ENCODE data around the gene CD84. TPM values are rescaled to one million over a fixed set of nuclear protein-coding genes. Genes with fewer than 3 reads are reported as not detected.
"Not testable (repeated sequence)": the region's sequence is repeated elsewhere in the genome, so short reads cannot be mapped to it uniquely, and the experiment has no call there.

Gene CD84
- total RNA-seq, 3 donors from 2014 or later (not counting 1 experiment from before 2014, with no cell fraction given): 11.1 to 56.7 (median 12.9) TPM

DNA sequence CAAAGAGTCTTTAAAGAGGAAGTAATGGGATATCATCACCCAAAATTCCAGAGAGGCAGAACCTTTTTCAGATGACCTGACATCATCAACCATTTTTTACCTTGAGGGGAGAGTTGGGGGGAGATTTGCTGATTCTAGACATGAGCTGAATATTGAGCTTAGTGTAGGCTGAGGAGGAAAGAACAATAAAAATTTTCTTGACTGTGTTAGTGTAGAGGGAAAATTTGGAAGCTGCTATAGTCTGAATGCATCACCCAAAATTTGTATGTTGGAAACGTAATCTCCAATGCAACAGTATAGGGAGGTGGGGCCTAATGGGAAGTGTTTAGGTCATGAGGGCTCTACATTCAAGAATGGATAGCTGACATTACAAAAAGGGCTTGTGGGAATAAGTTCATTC, 17.8 kb upstream of the CD84 start:
- 93% methylated on average over 1 of the region's 1 CpG for WGBS (ENCODE audit: insufficient coverage)
- peaks cover 0 to 2% of the 10 kb centered on the region in 2 donors for H3K27me3 Mint-ChIP-seq (ENCODE audit: low read depth in 2 of 2)
- ATAC-seq (no peak), DNase-seq (no peak)
- intact Hi-C loops (cut with micrococcal nuclease): no loop called here
- no peak overlapping the region for H3K27ac Mint-ChIP-seq
- Histone ChIP-seq H3K4me3 (ENCODE audit: low read length) (no peak overlapping the region), H3K36me3 (ENCODE audit: control insufficient read depth, insufficient read depth, low read length) (no peaks in the 10 kb centered on the region), H3K27me3 (ENCODE audit: control insufficient read depth, insufficient read depth, low read length) (no peaks in the 10 kb centered on the region), H3K4me1 (ENCODE audit: control insufficient read depth, insufficient read depth, low read length) (no peaks in the 10 kb centered on the region), H3K27ac (ENCODE audit: low read length) (no peak overlapping the region), H3K9me3 (ENCODE audit: control insufficient read depth, insufficient read depth, low read length) (no peaks in the 10 kb centered on the region)
- no peak overlapping the region for H3K4me3 Mint-ChIP-seq
- peaks cover 28% of the 10 kb centered on the region for H3K36me3 Mint-ChIP-seq
- H3K4me1 Mint-ChIP-seq: no peaks in the 10 kb centered on the region
- H3K9me3 Mint-ChIP-seq: peaks cover 5 to 9% of the 10 kb centered on the region in 2 donors
- TF ChIP-seq, protein P1, sequence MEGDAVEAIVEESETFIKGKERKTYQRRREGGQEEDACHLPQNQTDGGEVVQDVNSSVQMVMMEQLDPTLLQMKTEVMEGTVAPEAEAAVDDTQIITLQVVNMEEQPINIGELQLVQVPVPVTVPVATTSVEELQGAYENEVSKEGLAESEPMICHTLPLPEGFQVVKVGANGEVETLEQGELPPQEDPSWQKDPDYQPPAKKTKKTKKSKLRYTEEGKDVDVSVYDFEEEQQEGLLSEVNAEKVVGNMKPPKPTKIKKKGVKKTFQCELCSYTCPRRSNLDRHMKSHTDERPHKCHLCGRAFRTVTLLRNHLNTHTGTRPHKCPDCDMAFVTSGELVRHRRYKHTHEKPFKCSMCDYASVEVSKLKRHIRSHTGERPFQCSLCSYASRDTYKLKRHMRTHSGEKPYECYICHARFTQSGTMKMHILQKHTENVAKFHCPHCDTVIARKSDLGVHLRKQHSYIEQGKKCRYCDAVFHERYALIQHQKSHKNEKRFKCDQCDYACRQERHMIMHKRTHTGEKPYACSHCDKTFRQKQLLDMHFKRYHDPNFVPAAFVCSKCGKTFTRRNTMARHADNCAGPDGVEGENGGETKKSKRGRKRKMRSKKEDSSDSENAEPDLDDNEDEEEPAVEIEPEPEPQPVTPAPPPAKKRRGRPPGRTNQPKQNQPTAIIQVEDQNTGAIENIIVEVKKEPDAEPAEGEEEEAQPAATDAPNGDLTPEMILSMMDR (IDR thresholded peaks at IDR 0.05): no peak

DNA sequence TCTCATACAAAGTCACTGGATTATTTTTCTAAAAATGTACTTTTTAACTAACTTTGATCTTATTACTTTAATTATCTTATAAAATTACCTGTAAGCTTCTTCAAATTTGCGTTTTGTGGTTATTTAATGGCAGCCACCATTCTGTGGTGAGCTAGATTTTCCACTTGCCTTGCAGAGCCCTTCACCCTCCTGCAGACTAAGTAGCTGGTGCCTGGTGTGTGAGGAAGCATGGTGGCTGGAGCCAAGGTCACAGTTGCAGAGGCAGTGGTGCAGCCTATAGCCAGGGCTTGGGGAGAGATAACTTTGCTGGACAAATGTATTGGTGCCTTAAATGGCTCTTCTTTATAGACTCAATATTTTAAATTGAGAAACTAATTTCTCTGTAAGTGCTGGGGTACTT, 11.2 kb upstream of the CD84 start:
- Mint-ChIP-seq H3K4me1 (no peaks in the 10 kb centered on the region), H3K27me3 (ENCODE audit: low read depth in 2 of 2) (peaks cover 0 to 2% of the 10 kb centered on the region in 2 donors), H3K9me3 (peaks cover 3 to 6% of the 10 kb centered on the region in 2 donors), H3K4me3 (no peak overlapping the region), H3K36me3 (peaks cover 17% of the 10 kb centered on the region), H3K27ac (no peak overlapping the region)
- Histone ChIP-seq H3K27ac (ENCODE audit: low read length) (no peak overlapping the region), H3K36me3 (ENCODE audit: control insufficient read depth, insufficient read depth, low read length) (no peaks in the 10 kb centered on the region), H3K4me1 (ENCODE audit: control insufficient read depth, insufficient read depth, low read length) (no peaks in the 10 kb centered on the region), H3K9me3 (ENCODE audit: control insufficient read depth, insufficient read depth, low read length) (no peaks in the 10 kb centered on the region), H3K4me3 (ENCODE audit: low read length) (no peak overlapping the region), H3K27me3 (ENCODE audit: control insufficient read depth, insufficient read depth, low read length) (no peaks in the 10 kb centered on the region)
- no peak for DNase-seq
- WGBS (ENCODE audit: insufficient coverage): no CpG with 5 or more reads among the region's 1 CpG
- intact Hi-C loops (cut with micrococcal nuclease): no loop called here
- TF ChIP-seq, protein P1 (IDR thresholded peaks at IDR 0.05): no peak
- no peak for ATAC-seq

DNA sequence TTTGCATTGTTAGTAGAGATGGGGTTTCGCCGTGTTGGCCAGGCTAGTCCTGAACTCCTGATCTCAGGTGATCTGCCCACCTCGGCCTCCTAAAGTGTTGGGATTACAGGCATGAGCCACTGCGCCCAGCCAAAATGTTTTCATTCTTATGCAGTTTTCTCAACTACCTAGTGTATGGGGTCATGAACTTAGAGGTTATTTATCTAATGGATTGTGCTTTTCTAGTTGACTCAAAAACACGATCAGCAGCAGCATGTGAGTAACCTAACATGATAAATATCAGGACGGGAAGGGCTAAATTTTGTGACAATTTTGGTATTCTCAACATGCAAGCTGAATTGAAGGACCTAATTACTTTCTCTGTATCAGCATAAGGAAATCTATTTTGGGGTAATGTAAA, 9.2 kb upstream of the CD84 start:
- Mint-ChIP-seq H3K4me1 (no peaks in the 10 kb centered on the region), H3K4me3 (no peak overlapping the region), H3K9me3 (no peaks in the 10 kb centered on the region), H3K27me3 (ENCODE audit: low read depth in 2 of 2) (no peaks in the 10 kb centered on the region), H3K27ac (no peak overlapping the region), H3K36me3 (peaks cover 8% of the 10 kb centered on the region)
- no peak for DNase-seq
- H3K27ac ChIP-seq (ENCODE audit: low read length): no peak overlapping the region
- H3K4me3 ChIP-seq (ENCODE audit: low read length): no peak overlapping the region
- WGBS (ENCODE audit: insufficient coverage): 90% methylated on average over 6 of the region's 6 CpGs
- intact Hi-C loops (cut with micrococcal nuclease): no loop called here
- H3K36me3 ChIP-seq (ENCODE audit: control insufficient read depth, insufficient read depth, low read length): no peaks in the 10 kb centered on the region
- ATAC-seq: no peak
- no peaks in the 10 kb centered on the region for H3K27me3 ChIP-seq (ENCODE audit: control insufficient read depth, insufficient read depth, low read length)
- H3K4me1 ChIP-seq (ENCODE audit: control insufficient read depth, insufficient read depth, low read length): no peaks in the 10 kb centered on the region
- H3K9me3 ChIP-seq (ENCODE audit: control insufficient read depth, insufficient read depth, low read length): no peaks in the 10 kb centered on the region
- TF ChIP-seq, protein P1 (IDR thresholded peaks at IDR 0.05): no peak

DNA sequence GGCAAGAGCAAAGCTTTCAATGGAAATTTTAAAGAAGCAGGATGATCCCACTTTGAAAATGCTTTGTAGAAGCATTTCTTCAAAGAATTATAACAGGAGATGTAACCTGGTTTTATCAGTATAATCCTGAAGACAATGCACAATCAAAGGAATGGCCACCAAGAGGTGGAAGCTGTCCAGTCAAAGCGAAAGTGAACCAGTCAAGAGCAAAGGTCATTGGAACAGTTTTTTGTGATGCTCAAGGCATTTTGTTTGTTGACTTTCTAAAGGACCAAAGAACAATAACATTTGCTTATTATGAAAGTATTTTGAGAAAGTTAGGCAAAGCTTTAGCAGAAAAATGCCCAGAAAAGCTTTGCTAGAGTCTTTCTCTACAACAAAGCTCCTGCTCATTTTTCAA, 5.5 kb upstream of the CD84 start:
- H3K4me1 ChIP-seq (ENCODE audit: control insufficient read depth, insufficient read depth, low read length): peaks cover 3% of the 10 kb centered on the region
- intact Hi-C loops (cut with micrococcal nuclease): no loop called here
- H3K27ac ChIP-seq (ENCODE audit: low read length): no peak overlapping the region
- no peaks in the 10 kb centered on the region for H3K36me3 ChIP-seq (ENCODE audit: control insufficient read depth, insufficient read depth, low read length)
- Mint-ChIP-seq H3K36me3 (no peaks in the 10 kb centered on the region), H3K27ac (no peak overlapping the region), H3K4me1 (peaks cover 11 to 14% of the 10 kb centered on the region in 2 donors), H3K4me3 (no peak overlapping the region), H3K9me3 (no peaks in the 10 kb centered on the region), H3K27me3 (ENCODE audit: low read depth in 2 of 2) (no peaks in the 10 kb centered on the region)
- no peaks in the 10 kb centered on the region for H3K27me3 ChIP-seq (ENCODE audit: control insufficient read depth, insufficient read depth, low read length)
- ATAC-seq: no peak
- TF ChIP-seq, protein P1 (IDR thresholded peaks at IDR 0.05): no peak
- WGBS (ENCODE audit: insufficient coverage): 100% methylated on average over 1 of the region's 1 CpG
- DNase-seq: no peak
- no peaks in the 10 kb centered on the region for H3K9me3 ChIP-seq (ENCODE audit: control insufficient read depth, insufficient read depth, low read length)
- H3K4me3 ChIP-seq (ENCODE audit: low read length): no peak overlapping the region

DNA sequence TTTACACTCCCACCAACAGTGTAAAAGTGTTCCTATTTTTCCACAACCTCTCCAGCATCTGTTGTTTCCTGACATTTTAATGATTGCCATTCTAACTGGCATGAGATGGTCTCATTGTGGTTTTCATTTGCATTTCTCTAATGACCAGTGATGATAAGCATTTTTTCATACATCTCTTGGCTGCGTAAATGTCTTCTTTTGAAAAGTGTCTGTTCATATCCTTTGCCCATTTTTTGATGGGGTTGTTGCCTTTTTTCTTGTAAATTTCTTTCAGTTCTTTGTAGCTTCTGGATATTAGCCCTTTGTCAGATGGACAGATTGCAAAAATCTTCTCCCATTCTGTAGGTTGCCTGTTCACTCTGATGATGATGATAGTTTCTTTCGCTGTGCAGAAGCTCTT, 3.7 kb upstream of the CD84 start:
- H3K27me3 Mint-ChIP-seq (ENCODE audit: low read depth in 2 of 2); H3K9me3 ChIP-seq (ENCODE audit: control insufficient read depth, insufficient read depth, low read length); H3K4me3 Mint-ChIP-seq; H3K36me3 ChIP-seq (ENCODE audit: control insufficient read depth, insufficient read depth, low read length); H3K4me3 ChIP-seq (ENCODE audit: low read length); H3K27ac Mint-ChIP-seq; H3K27ac ChIP-seq (ENCODE audit: low read length); intact Hi-C loops (cut with micrococcal nuclease); H3K27me3 ChIP-seq (ENCODE audit: control insufficient read depth, insufficient read depth, low read length); H3K36me3 Mint-ChIP-seq; H3K4me1 ChIP-seq (ENCODE audit: control insufficient read depth, insufficient read depth, low read length); H3K9me3 Mint-ChIP-seq; DNase-seq; ATAC-seq: not testable (repeated sequence)
- peaks cover 29 to 32% of the 10 kb centered on the region in 2 donors for H3K4me1 Mint-ChIP-seq
- WGBS (ENCODE audit: insufficient coverage): 100% methylated on average over 2 of the region's 2 CpGs

Data from natural killer cell (primary cell).